NCI-H1092 (cell line): Measurements from ENCODE around the gene NOTCH2NLA.
"Not testable (repeated sequence)": the region's sequence is repeated elsewhere in the genome, so short reads cannot be mapped to it uniquely, and the experiment has no call there.

ENCODE experiments used
- DNase-seq: peaks from one replicate; lab custom pipeline; 2025; lab: John Stamatoyannopoulos, UW

NOTCH2NLA gene

DNA sequence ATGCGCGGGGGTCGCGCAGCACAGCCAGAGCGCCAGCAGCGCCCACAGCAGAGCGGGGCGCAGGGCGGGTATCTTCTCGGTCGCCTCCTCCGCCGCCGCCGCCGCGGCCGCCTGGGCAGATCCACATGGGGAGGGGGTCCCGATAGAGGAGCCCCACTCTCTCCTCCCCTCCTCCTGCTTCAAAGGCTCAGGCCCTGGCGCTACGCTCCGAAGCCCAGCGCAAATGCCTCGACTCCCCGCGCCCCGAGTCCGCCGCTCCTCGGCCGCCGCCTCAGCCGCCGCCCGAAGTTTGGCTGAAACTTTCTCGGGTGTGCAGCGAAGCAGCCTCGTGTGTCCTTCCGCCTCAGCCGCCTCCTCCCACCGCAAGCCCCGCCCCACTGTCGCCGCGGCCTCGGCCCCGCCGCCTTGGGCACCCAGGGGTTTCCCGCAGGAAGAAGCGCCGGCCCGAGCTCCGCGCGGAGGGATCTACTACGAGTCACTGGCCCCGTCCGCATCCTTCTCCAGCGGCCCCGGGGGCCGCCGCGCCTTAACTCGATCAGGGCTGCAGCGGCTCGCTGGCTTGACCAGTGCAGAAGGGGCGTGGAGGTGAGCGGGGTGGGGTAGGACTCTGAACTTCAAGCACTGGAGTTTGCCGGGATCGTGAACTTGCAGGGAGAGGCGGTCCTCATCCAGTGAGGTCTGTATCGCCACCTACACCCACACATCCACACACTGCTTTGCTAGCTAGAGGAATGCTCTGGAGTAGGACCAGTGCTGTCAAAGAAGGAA is at the start of gene NOTCH2NLA:
NOTCH2NLA (minus strand) TSS at position 312 of the 768 bp plus-strand sequence. CDS start 39,684 bp downstream, outside the sequence.
- DNase-seq, result not testable (repeated sequence)

DNA sequence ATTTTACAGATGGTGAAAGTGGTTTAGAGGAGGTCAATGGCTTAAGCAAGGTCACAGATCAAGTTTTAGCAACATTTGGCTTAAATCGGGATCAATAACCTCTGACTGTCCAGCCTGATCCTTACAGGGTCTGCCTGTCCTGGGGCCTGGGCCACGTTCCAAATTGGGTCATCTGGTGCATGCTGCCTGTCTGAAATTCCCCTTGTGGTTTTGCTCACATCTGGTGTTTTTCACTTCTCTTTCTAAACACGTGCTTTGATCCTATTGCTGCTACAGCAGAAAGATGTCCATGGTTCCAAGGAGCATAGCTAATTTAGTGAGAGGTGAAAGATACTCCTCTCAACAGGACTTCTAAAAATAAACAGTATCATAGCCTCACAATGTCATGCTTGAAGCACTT is 49.5 kb upstream of the NOTCH2NLA start:
- DNase-seq, result not testable (repeated sequence)

DNA sequence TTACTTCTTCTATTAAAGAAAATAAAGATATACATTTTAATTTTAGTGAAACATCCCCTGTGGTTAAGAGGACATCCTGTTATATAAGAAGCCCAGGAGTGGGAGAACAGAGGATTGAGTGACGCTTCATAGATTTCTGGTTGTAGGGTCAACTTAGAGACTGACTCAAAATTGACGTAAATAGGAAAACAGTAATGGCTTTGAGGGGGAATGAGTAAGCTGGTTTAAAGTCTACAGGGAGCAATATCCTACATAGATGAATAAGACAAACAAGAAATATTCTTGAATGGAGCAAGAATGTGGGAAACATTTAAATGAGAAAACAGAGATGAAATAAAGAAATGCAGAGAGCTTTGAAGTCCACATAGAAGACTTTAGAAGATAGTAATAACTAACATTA is 48.3 kb upstream of the NOTCH2NLA start:
- DNase-seq, result not testable (repeated sequence)

DNA sequence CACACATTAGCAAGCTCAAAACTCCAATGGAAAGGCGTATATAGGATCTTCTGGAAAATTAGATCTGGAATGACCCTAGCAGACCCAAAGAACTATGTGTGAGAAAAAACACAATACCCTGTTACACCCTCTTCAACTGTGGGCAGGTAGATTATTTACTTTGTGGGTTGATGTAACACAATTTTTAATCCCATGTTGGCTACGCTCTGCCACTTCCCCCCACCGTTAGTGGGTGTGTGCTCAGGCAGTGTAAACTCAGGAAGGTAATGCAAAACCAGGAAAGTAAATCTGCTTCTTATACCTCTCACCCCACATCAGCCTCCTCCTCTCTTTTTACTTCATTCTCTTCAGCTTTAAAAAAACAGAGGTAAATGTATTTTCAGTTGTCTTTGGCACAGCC is 45.3 kb upstream of the NOTCH2NLA start:
- not testable (repeated sequence) for DNase-seq

DNA sequence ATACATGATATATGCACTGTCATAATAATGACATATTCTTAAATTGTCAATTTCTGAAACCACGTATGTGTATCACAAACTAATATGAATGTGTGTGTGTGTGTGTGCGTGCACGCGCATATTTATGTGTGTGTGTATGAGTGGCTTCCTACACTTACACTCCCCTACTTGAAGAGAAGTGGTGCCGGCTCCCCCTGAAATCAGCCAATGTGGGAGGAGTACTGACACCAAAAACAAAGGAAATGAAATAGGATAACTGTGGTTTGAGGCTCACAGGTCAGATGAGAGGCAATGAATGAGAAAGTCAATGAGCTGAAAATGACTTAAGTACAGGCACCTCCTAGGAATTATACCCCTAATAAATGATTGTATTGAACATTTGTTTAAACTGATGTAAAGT is 44.4 kb upstream of the NOTCH2NLA start:
- not testable (repeated sequence) for DNase-seq

DNA sequence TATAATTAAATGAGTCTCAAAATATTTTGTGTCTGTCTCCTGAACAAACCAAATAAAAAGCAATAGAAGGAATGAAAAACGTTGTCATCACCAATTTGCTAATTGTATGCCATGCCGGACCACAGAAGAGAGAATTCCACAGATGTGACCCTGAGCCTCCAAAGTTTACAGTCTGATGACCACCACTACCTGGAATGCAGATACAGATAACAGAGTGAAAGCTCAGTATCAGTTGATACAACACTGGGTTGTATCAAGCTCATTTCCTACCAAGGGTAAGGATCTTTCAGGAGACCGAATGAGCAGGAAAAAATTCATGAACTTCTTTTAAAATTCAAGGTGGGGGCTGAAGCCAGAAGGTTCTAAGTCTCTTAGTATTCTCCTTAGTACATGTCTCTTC is 43.9 kb upstream of the NOTCH2NLA start:
- DNase-seq, result not testable (repeated sequence)

DNA sequence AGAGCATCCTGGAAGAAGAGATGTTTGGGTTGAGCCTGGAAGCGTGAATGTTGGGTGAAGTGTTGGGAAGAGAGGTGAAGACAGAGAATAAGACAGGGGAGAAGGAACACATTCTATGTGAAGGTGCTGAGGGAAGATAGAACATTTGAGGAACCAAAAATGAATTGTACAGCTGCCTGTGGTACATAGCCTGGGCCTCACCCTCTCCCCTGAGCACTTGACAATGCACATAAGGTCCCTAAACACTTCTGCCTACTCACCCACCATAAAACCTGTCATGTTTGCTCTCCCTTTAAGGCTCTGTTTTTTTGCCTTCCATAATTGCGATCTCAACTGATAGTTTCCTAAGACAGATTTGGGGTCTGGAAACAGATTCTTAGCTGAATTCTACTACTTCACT is 43.2 kb upstream of the NOTCH2NLA start:
- not testable (repeated sequence) for DNase-seq

DNA sequence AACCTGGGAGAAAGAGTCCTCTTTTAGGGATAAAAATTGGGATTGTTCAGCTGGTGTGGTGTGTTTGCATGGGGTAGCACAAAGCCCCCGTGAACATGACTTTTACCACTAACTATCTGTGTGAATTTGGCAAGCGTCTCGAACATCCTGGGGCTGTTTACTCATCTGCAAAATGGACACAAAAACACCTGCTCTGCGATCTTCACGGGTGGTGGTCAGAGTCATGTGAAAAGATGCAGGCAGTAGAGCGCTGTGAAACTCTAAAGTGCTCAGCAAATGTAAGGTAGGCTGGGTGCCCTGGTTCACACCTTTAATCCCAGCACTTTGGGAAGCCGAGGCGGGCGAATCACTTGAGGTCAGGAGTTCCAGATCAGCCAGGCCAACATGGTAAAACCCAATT is 41.3 kb upstream of the NOTCH2NLA start:
- DNase-seq, result not testable (repeated sequence)

DNA sequence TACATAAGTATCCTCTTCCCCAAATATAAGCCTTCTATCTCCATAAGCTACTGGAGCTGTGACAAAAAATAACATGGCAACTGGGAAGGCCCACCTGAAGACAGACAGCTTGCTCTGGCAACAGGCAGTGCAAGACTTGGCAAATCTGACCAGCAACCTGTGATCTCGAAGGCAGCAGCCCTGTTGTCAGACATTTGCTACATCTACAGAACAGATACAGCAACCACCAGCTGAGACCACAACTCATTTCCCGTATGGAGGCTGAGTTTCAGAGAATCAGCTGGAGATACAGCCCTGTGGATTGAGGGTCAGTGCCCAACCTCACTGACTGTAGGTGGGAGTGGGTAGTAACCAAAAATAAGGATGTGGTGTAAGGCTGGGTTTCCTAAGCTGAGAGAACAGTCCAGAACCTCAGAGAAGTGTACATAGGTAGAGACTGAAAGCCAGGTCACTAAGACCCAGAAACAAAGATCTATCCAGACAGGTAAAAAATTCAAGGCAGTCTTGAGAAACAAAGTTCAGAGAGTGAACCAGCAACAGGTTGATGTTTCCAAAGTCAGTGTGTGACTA is 37.4 kb upstream of the NOTCH2NLA start:
- DNase-seq, result not testable (repeated sequence)

DNA sequence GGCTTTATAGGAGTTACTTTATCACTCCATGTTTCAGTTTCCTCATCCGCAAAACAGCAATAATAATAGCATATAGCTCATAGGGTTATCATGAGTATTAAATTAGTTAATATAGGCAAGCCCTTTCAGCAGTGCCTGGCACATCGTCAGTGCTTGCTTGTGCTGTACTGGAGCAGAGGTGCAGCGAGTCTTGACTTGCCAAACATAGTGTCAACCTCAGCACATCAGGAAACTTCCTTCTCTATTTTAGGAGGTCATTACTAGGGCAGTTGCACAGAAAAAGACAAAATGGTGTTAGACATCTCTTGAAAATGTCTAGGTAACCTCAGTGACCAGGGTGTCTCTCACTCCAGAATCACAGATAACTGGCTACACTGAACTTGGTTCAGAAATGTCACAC is 35.9 kb upstream of the NOTCH2NLA start:
- DNase-seq, result not testable (repeated sequence)

DNA sequence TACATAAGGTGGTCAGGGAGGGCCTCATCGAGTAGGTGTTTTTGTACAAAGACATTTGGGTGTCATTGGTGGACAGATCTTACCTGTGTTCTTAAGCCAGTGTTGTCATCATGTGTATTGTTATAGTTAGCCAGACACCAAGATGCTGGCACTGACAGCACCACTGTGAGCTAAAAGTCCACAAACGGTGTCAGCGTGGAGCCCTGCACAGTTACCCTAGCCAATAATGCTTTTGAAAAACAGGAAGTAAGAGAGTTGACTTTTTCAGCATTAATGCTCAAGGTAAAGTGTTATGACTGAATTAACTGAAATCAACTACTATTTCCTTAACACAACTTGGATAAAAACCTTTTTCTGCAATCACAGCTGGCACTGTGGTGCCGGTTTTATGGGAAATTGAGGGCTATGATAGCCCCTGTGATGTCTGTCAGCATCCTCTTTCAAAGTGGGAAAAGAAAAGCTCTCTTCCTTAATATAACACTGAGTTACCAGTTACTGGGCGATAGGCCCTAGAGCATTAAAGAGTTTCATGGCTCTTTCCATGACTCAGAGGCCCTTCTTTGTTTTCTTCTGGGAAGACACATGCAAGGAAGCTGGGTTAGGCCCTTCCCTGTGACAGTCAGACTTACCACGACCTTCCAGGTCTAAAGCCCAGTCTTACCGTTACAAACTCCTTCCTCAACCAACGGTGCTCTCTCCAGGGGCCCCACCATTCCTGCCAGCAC is 31.3 kb upstream of the NOTCH2NLA start:
- DNase-seq, result not testable (repeated sequence)

DNA sequence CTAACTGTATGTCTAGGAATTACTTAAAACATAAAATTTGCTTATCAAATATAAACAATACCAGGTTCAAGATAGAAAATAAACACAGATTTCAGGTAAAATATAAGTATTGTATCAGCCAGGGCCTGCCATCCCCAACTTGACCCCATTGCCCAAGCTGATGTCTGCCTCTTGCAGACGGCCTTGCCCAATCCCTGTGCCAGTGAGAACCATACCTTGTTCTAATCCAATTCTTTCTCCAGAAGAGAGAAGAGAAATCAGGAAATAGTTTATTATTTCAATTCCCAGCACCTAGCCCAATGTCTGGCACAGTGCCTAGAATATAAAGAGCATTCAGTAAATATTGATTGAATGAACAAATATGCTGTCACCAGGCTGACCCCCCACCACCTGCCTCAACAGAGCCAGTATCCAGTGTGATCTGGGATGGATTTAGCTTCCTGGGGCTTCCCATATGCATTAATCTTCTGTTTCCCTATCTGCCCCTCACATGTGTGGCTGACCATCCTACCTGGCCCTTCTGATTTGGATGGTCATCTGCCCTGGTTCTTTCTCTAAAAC is 29.3 kb upstream of the NOTCH2NLA start:
- DNase-seq, result not testable (repeated sequence)

DNA sequence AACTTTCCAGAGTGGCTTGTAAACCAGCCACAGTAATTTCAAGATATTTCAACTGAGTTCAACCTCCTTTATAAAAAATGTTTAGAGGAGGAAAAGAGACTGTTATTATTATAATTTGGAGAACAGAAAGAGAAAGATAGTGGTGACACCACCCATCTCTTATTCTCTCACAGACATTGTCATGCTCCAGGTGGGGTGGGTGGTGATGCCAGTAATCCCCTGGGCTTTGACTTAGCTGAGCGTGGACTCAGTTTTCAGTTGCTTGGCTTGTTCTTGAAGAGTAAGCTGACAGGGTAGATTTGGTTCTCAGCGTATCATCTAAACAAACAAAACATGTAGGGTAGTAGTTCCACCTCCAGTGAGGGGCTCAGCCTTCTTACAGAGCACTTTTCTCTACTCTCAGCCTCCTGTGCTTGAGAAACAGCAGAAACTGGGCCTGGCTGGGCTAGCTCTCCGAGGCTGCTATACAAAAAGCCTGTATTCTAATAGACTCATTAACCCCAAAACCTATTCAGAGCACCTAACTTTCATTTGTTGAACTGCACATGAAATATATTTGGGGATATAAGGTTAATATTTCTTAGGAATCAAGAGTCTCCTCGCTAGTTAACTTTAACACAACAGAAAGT is 25.9 kb upstream of the NOTCH2NLA start:
- not testable (repeated sequence) for DNase-seq

DNA sequence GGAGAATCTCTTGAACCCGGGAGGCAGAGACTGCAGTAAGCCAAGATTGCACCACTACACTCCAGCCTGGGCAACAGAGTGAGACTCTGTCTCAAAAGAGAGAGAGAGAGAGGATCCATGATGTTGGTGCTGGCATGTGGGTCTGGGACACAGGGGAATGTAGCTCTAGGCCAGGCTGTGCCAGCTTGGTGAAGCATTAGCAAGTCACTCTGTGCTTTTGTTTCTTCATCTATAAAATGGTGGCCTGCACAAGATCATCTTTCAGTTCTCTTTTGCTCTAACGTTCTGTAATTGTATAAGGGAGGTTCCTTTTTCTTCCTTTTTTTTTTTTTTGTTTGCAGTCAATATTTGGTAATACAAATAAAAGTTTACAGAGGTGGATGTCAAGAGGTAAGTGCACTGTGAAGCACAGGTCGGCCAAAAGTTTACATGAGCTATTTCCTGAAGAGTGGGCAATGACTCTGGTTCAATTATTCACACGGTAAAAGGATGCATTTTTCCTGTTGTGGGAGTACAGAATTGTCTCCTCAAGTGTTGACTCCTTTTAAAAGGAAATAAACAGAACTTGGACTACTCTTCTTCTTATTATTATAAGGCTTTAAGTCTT is 24.5 kb upstream of the NOTCH2NLA start:
- not testable (repeated sequence) for DNase-seq

DNA sequence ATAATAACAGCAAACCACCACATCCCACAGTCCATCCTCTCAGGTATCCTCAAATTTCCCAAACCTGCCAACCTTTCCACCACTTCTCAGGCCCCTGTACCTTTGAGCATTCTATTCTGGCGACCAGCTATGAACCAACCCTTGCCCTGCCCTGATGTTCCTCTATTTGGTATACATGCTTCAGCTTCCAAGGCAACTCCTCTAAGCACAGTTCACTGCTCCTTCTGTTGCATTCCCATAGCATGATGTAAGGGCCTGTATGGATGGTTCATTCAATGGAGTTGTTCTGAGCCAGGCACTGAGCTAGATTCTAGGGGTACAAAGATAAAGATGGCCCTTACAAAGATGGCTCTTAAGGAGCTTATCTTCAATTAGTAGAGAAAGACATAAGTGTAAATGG is 22.7 kb upstream of the NOTCH2NLA start:
- not testable (repeated sequence) for DNase-seq

DNA sequence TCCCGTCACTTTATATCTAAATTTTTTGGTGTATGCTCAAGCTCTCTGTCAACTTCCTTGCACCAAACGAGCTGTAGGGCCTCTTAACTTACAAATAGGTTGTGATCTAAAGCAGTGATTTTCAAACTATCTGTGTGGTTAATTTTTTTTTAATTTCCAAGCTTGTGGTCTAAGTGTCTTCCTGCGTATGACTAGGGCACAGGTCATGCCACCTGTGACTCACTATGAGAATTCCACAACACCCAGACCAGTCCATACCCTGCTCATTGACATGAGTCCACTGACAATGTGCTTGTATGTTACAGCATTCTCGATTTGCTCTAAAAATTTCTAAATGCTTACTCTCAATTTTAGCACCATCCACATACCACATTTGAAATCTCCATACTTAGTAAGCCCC is 19.8 kb upstream of the NOTCH2NLA start:
- DNase-seq, result not testable (repeated sequence)

DNA sequence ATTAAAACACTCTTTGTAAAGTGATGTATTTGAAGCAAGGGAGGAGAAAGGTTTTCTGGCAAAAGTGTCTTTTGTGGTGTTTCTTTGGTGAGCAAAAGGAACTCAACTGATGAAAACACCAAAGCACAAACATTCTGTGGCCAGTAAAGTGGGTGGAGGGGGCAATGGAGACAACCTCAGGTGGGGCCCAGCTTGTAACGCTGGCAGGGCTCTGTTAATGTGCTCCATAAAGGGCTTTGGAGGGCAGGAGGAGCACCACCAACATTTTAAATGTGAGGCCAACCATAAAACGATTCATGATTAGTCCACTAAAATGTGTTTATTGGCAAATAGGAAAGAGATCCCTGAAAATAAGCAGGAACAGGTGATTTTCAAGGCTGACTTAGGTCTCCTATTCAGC is 7.8 kb upstream of the NOTCH2NLA start:
- not testable (repeated sequence) for DNase-seq

DNA sequence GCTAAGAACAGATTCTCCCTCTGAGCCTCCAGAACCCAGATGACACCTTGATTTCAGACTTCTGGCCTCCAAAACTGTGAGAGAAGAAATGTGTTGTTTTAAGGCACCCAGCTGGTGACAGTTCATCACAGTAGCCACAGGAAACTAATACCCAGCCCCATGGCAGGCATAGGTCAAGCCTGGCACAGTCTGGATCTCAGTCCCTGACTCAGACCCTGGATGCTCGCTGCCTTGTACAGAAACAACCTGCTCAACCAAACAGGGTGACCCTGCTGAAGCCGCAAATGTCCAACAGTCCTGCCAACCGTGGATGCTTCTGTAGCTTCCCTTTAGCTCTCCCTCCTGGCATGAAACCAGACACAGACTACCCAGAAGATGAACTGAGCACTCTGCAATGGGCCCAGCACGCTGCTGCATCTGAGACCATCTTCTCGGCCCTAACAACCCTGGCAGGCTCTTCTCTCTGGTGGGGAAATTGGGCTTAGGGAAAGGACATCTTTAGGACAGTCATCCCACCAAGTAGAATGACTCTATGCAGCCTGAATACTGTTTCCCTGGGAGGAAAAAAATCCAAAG is 7.3 kb upstream of the NOTCH2NLA start:
- DNase-seq, result not testable (repeated sequence)

DNA sequence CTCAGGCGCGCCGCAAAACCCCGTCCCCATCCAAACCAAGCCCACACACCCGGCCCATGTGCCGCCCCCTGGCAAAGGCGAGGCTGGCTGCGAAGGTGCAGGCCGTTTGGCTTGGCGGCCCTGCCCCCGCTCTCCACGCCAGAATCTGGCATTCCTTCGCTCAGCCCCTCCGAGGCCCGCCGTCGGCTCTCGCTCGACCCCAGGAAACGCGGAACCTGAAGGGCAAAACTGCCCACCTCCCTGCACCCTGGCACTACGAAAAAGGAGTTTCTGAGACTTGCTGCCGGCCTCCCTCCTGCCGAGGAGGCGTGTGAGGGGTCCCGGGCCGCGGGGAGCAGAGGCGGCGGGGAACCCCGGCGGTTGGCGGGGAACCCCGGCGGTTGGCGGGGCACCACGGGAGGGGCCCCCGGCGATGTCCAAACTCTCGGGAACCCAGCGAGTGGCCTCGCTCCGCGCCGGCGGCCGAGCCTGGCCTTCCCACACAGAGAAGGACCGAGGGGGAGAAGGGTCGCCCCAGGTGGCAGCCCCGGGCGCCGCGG is 608 bp downstream of the NOTCH2NLA start:
- not testable (repeated sequence) for DNase-seq

DNA sequence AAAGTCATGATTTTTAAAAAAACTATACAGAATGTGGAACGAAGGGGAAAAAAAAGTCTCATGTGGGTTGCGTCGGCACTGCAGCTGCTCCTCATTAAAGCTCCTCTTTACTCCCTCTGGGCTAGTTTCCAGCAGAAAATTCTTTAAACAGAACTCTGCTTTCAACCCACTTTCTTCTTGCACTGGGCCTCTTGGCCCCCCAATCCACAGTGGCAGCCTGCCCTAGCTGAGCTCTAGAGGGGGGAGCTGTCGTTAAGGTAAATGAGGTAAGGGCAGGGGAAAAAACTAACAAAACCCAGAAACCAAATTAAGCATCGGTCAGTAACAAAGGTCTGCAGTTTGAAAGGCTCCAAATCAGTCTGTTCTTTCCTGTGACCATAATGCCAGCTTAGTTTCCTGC is 54.3 kb downstream of the NOTCH2NLA start:
- not testable (repeated sequence) for DNase-seq

DNA sequence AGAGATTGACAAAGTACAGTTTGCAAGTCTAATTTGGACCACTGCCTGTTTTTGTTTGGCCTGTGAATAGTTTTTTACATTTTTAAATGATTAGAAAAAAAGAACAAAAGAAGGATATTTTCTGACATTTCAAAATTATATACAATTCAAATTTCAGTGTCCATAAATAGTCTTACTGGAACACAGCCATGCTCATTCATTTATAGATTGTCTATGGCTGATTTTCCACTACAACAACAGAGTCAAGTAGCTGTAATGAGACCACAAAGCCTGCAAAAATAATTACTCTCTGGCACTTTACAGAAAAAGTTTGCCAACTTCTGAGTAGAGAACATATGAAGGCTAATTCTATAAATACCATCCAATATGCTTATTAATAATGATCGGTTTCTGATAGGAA is 61.1 kb downstream of the NOTCH2NLA start:
- DNase-seq, result not testable (repeated sequence)
